A549 (cell line): ENCODE measurements around the gene IFT25. TPM values are rescaled to one million over a fixed set of nuclear protein-coding genes. Genes with fewer than 3 reads are reported as not detected.

Experiments used
- ATAC-seq, 2 experiments: fragments of 200-7000 bp in 1 of 2; fragments of >200 bp in 1 of 2; cut with Nextera tagmentation in 1 of 2; cut with Tn5 transposase in 1 of 2; 3 replicates each; pipeline versions ENCODE4 v1.8.0 to v1.9.1; 2018 to 2020; ENCODE audit warnings: mild to moderate bottlenecking in 1 of 2, moderate library complexity in 1 of 2
- CTCF ChIA-PET: fragments of 300-600 bp; sonication (Branson Sonifier 250); formaldehyde crosslinking; extraction: SDS; loops from one replicate; lab custom pipeline; 2021; ENCODE audit warnings: antibody characterized with exemption, inconsistent platforms; lab: Yijun Ruan, JAX
- POLR2A ChIA-PET: fragments of 350-600 bp; formaldehyde crosslinking; extraction: SDS; loops from one replicate; lab custom pipeline; 2021; ENCODE audit warnings: antibody characterized with exemption, inconsistent platforms; lab: Yijun Ruan, JAX
- DNase-seq, 2 experiments: peaks; one replicate each; pipeline versions ENCODE4 v3.0.0 to v3.0.0-alpha.2; 2011 to 2016; ENCODE audit warnings: low read depth in 1 of 2, low spot score in 1 of 2
- FAIRE-seq: peaks from 2 replicates; lab custom pipeline; 2011; peaks lifted over from hg19 to GRCh38; lab: Jason Lieb, UNC
- H3K27ac ChIP-seq, 2 experiments: fragments of >200 bp; sonication (Bioruptor Twin); formaldehyde crosslinking; 3 replicates each; pipeline ENCODE4 v1.5.1; 2016 to 2017
- H3K4me1 ChIP-seq: fragments of >200 bp; sonication (Bioruptor Twin); formaldehyde crosslinking; 3 replicates; pipeline ENCODE4 v1.6.1; 2016
- H3K4me2 ChIP-seq: fragments of >200 bp; sonication (Bioruptor Twin); formaldehyde crosslinking; 3 replicates; pipeline ENCODE4 v1.6.1; 2016
- H3K4me3 ChIP-seq: fragments of >200 bp; sonication (Bioruptor Twin); formaldehyde crosslinking; 3 replicates; pipeline ENCODE4 v1.5.1; 2016
- H3K9me3 ChIP-seq: fragments of >200 bp; sonication (Bioruptor Twin); formaldehyde crosslinking; 3 replicates; pipeline ENCODE4 v1.6.1; 2016
- BHLHE40 ChIP-seq: IDR thresholded peaks from 2 replicates; pipeline ENCODE4 v1.6.1; 2012; ENCODE audit warnings: low read depth, low read length, inconsistent platforms
- CBX8 ChIP-seq: fragments of 200-600 bp; sonication (generic); IDR thresholded peaks from 2 replicates; pipeline ENCODE4 v1.6.1; 2016
- CHD4 ChIP-seq: fragments of 200-600 bp; sonication (generic); IDR thresholded peaks from 2 replicates; pipeline ENCODE4 v1.6.1; 2016; ENCODE audit warnings: antibody characterized with exemption, mild to moderate bottlenecking, borderline replicate concordance
- ESRRA ChIP-seq: fragments of 150-350 bp; IDR thresholded peaks from 2 replicates; pipeline ENCODE4 v1.6.1; 2014; ENCODE audit warnings: mild to moderate bottlenecking, low read length, borderline replicate concordance
- HDAC2 ChIP-seq: fragments of 200-600 bp; sonication (generic); IDR thresholded peaks from 2 replicates; pipeline ENCODE4 v1.6.1; 2016
- HES2 ChIP-seq: fragments of >200 bp; sonication (Bioruptor Twin); formaldehyde crosslinking; IDR thresholded peaks from 2 replicates; pipeline ENCODE4 v1.6.1; 2016
- HEYL ChIP-seq: fragments of 250-450 bp; sonication (Bioruptor Pico); IDR thresholded peaks from 2 replicates; pipeline ENCODE4 v1.8.0; 2021; ENCODE audit warnings: mild to moderate bottlenecking, moderate library complexity
- HOXB13 ChIP-seq: fragments of 250-450 bp; sonication (Bioruptor Pico); IDR thresholded peaks from 2 replicates; pipeline ENCODE4 v1.5.0; 2020; ENCODE audit warnings: low read depth, mild to moderate bottlenecking, moderate library complexity
- HOXB5 ChIP-seq: fragments of 250-450 bp; sonication (Bioruptor Pico); IDR thresholded peaks from 2 replicates; pipeline ENCODE4 v1.5.0; 2020; ENCODE audit warnings: mild to moderate bottlenecking, moderate library complexity
- JUN ChIP-seq, 2 experiments: fragments of >200 bp; sonication (Bioruptor Twin); formaldehyde crosslinking; IDR thresholded peaks; 2 replicates in 1 of 2; 3 replicates in 1 of 2; pipeline ENCODE4 v1.6.1; 2016 to 2017
- KDM1A ChIP-seq: fragments of 200-600 bp; sonication (generic); IDR thresholded peaks from 2 replicates; pipeline ENCODE4 v1.6.1; 2016; ENCODE audit warnings: low read depth, mild to moderate bottlenecking
- KDM5A ChIP-seq: fragments of 200-600 bp; sonication (generic); IDR thresholded peaks from 2 replicates; pipeline ENCODE4 v1.6.1; 2016; ENCODE audit warnings: antibody characterized with exemption, mild to moderate bottlenecking
- NFE2L2 ChIP-seq: fragments of 150-350 bp; conservative IDR thresholded peaks from 2 replicates; pipeline ENCODE4 v1.6.1; 2014; ENCODE audit warnings: low read length
- PHF8 ChIP-seq: fragments of 200-600 bp; sonication (generic); IDR thresholded peaks from 2 replicates; pipeline ENCODE4 v1.6.1; 2016; ENCODE audit warnings: low read depth, mild to moderate bottlenecking, antibody characterized with exemption, moderate library complexity, borderline replicate concordance
- POLR2A ChIP-seq: IDR thresholded peaks from 2 replicates; pipeline ENCODE4 v1.6.1; 2012; ENCODE audit warnings: mild to moderate bottlenecking, low read length
- RAD21 ChIP-seq, 2 experiments: fragments of >200 bp in 1 of 2; sonication (Bioruptor Twin) in 1 of 2; formaldehyde crosslinking in 1 of 2; IDR thresholded peaks in 1 of 2; conservative IDR thresholded peaks in 1 of 2; 2 replicates in 1 of 2; 3 replicates in 1 of 2; pipeline ENCODE4 v1.6.1; 2012 to 2018; ENCODE audit warnings: inconsistent platforms in 1 of 2
- RCOR1 ChIP-seq: fragments of 150-350 bp; IDR thresholded peaks from 2 replicates; pipeline ENCODE4 v1.6.1; 2014; ENCODE audit warnings: antibody characterized with exemption, low read length, low read depth
- RNF2 ChIP-seq: fragments of 200-600 bp; sonication (generic); IDR thresholded peaks from 2 replicates; pipeline ENCODE4 v1.6.1; 2016; ENCODE audit warnings: low read depth, mild to moderate bottlenecking, antibody characterized with exemption, moderate library complexity, borderline replicate concordance
- SMC3 ChIP-seq: fragments of >200 bp; sonication (Bioruptor Twin); formaldehyde crosslinking; IDR thresholded peaks from 3 replicates; pipeline ENCODE4 v1.6.1; 2018; ENCODE audit warnings: inconsistent platforms
- TP53 ChIP-seq: fragments of 250-450 bp; sonication (Bioruptor Pico); IDR thresholded peaks from 2 replicates; pipeline ENCODE4 v1.5.0; 2021; ENCODE audit warnings: mild to moderate bottlenecking, moderate library complexity
- USF2 ChIP-seq: fragments of 450-650 bp; IDR thresholded peaks from 2 replicates; pipeline ENCODE4 v1.6.1; 2014; ENCODE audit warnings: antibody characterized with exemption
- WGBS: methylation state at CpG from one replicate; pipeline ENCODE4 v1.1.6; 2017; ENCODE audit errors: missing lambda C conversion rate; 5-methylcytosine and 5-hydroxymethylcytosine counted together
- polyA plus RNA-seq, 4 experiments: library from polyadenylated mRNA; depleted of rRNA in 3 of 4; stranded (reverse); fragments of >200 nt; fragmentation: RNase III in 1 of 4; extraction: RNeasy Plus Mini Kit Qiagen cat#74134 plus additional on column Dnase treatment in 1 of 4; gene quantifications; 2 replicates in 3 of 4; 3 replicates in 1 of 4; pipeline ENCODE4 v1.2.3, GENCODE V29; 2011 to 2017
- TF ChIP-seq, protein P1 (sequence below): fragments of 200-600 bp; sonication (generic); IDR thresholded peaks from 2 replicates; pipeline ENCODE4 v1.6.1; 2016; ENCODE audit warnings: antibody characterized with exemption, mild to moderate bottlenecking, moderate library complexity
- TF ChIP-seq, protein P2 (sequence below): IDR thresholded peaks from 2 replicates; pipeline ENCODE4 v1.6.1; 2012
- TF ChIP-seq, protein P3 (sequence below): fragments of 150-350 bp; IDR thresholded peaks from 2 replicates; pipeline ENCODE4 v1.6.1; 2014; ENCODE audit warnings: low read depth, mild to moderate bottlenecking, low read length
- TF ChIP-seq, protein P4 (sequence below): IDR thresholded peaks from 2 replicates; pipeline ENCODE4 v1.6.1; 2012; ENCODE audit warnings: low read depth, borderline replicate concordance

The IFT25 gene
- polyA plus RNA-seq, 2 of the 4 experiments (the other 2 are of a cell fraction) = 39.0 to 49.4 TPM

GRCh38 chr1:53890522-53890941, 55.0 kb downstream of the IFT25 start:
- POLR2A ChIA-PET = interaction anchor here (2.2 kb wide), 1 partner anchor 55 kb away, joined by 12 read pairs; the partner anchor contains the start of genes IFT25 and LRRC42
- no peak for FAIRE-seq
- H3K4me2 ChIP-seq = peak overlapping the region; percentile 88
- H3K9me3 ChIP-seq = no peaks in the 10 kb centered on the region
- H3K27ac ChIP-seq = peak overlapping the region; percentile 81 to 92; a peak in 4 of 6 replicates
- H3K4me1 ChIP-seq = no peaks in the 10 kb centered on the region
- TF ChIP-seq KDM5A (no peak), RNF2 (no peak), ESRRA (no peak), POLR2A (no peak), BHLHE40 (no peak), TP53 (no peak), SMC3 (no peak), NFE2L2 (no peak), RAD21 (conservative IDR thresholded peaks at IDR 0.05 in 1 of 2, IDR thresholded peaks at IDR 0.05 in 1 of 2) (no peak), HEYL (CRISPR knock-in tag) (no peak), HES2 (no peak), CBX8 (no peak), KDM1A (no peak)
- TF ChIP-seq, protein P1, sequence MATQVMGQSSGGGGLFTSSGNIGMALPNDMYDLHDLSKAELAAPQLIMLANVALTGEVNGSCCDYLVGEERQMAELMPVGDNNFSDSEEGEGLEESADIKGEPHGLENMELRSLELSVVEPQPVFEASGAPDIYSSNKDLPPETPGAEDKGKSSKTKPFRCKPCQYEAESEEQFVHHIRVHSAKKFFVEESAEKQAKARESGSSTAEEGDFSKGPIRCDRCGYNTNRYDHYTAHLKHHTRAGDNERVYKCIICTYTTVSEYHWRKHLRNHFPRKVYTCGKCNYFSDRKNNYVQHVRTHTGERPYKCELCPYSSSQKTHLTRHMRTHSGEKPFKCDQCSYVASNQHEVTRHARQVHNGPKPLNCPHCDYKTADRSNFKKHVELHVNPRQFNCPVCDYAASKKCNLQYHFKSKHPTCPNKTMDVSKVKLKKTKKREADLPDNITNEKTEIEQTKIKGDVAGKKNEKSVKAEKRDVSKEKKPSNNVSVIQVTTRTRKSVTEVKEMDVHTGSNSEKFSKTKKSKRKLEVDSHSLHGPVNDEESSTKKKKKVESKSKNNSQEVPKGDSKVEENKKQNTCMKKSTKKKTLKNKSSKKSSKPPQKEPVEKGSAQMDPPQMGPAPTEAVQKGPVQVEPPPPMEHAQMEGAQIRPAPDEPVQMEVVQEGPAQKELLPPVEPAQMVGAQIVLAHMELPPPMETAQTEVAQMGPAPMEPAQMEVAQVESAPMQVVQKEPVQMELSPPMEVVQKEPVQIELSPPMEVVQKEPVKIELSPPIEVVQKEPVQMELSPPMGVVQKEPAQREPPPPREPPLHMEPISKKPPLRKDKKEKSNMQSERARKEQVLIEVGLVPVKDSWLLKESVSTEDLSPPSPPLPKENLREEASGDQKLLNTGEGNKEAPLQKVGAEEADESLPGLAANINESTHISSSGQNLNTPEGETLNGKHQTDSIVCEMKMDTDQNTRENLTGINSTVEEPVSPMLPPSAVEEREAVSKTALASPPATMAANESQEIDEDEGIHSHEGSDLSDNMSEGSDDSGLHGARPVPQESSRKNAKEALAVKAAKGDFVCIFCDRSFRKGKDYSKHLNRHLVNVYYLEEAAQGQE = no peak
- TF ChIP-seq, protein P2, sequence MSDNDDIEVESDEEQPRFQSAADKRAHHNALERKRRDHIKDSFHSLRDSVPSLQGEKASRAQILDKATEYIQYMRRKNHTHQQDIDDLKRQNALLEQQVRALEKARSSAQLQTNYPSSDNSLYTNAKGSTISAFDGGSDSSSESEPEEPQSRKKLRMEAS = no peak
- TF ChIP-seq, protein P3, sequence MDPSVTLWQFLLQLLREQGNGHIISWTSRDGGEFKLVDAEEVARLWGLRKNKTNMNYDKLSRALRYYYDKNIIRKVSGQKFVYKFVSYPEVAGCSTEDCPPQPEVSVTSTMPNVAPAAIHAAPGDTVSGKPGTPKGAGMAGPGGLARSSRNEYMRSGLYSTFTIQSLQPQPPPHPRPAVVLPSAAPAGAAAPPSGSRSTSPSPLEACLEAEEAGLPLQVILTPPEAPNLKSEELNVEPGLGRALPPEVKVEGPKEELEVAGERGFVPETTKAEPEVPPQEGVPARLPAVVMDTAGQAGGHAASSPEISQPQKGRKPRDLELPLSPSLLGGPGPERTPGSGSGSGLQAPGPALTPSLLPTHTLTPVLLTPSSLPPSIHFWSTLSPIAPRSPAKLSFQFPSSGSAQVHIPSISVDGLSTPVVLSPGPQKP = no peak
- TF ChIP-seq, protein P4, sequence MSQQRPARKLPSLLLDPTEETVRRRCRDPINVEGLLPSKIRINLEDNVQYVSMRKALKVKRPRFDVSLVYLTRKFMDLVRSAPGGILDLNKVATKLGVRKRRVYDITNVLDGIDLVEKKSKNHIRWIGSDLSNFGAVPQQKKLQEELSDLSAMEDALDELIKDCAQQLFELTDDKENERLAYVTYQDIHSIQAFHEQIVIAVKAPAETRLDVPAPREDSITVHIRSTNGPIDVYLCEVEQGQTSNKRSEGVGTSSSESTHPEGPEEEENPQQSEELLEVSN = no peak
- TF ChIP-seq, all 56 proteins: peak for 0
- DNase-seq (no peak), ATAC-seq (peak in 1 of 2 experiments; percentile 5; a peak in 1 of 6 replicates)
- peak overlapping the region; percentile 87; the same call in 2 of the 3 replicates for H3K4me3 ChIP-seq
- 84% methylated on average over 7 of the region's 7 CpGs for WGBS
- CTCF ChIA-PET = no interaction called here

- peak; percentile 99 to 100 for ATAC-seq
- ChIA-PET POLR2A (interaction anchor here (2.2 kb wide), 1 partner anchor 56 kb away, joined by 12 read pairs; the partner anchor contains the start of genes IFT25 and LRRC42), CTCF (no interaction called here)
- H3K27ac ChIP-seq = peak within 1 kb of the TSS; percentile 81 to 92
- TF ChIP-seq CHD4 = peak; percentile 94
- TF ChIP-seq POLR2A = peak; percentile 57
- no peak for TF ChIP-seq HOXB5 (CRISPR knock-in tag)
- TF ChIP-seq RCOR1 = 0 out of 2 replicates have a peak, but pooled peaks have one; percentile 54
- no peak for TF ChIP-seq HOXB13
- no peak for TF ChIP-seq HES2
- TF ChIP-seq USF2 = no peak
- TF ChIP-seq PHF8 = peak; percentile 76; the same call in 1 of the 2 replicates
- peak; percentile 98 for TF ChIP-seq KDM1A
- TF ChIP-seq, protein P2 = peak; percentile 68
- TF ChIP-seq ESRRA = no peak
- TF ChIP-seq JUN (IDR thresholded peaks at IDR 0.05) = peak in 1 of 2 experiments; percentile 47; a peak in 1 of 5 replicates
- TF ChIP-seq HDAC2 = peak; percentile 96
- H3K4me3 ChIP-seq = peak within 1 kb of the TSS; percentile 87
- H3K4me2 ChIP-seq = peak within 1 kb of the TSS; percentile 88
- WGBS = under 1% methylated on average over 24 of the region's 62 CpGs
- no peaks in the 10 kb centered on the region for H3K4me1 ChIP-seq
- no peak for FAIRE-seq
- DNase-seq = peak; percentile 74 to 78
- H3K9me3 ChIP-seq = no peaks in the 10 kb centered on the region
Measured at GRCh38 chr1:53889304-53890298, 55.9 kb downstream of the IFT25 start, which contains the start of gene YIPF1. YIPF1 (minus strand) TSS chr1:53889797; CDS start chr1:53888937, 860 bp downstream.
